HCT116 (cell line): ENCODE data around the gene SAP30L. TPM values are rescaled to one million over a fixed set of nuclear protein-coding genes. Genes with fewer than 3 reads are reported as not detected.

ENCODE experiments used
- ATAC-seq: fragments of 200-7000 bp; cut with Tn5 transposase; 2 replicates; pipeline ENCODE4 v1.9.1; 2020; ENCODE audit warnings: mild to moderate bottlenecking, moderate library complexity
- BruUV-seq: library from RNA; stranded (reverse); fragments of 400-500 nt; replicated peaks from 2 replicates; lab custom pipeline; 2021; lab: Mats Ljungman, UMichigan
- CTCF ChIA-PET: fragments of 300-600 bp; sonication (Branson Sonifier 250); formaldehyde crosslinking; loops from one replicate; lab custom pipeline; 2021; ENCODE audit warnings: antibody characterized with exemption; lab: Charles Lee
- POLR2A ChIA-PET: fragments of 300-600, 350-600 bp; sonication (Branson Sonifier 250); formaldehyde crosslinking; loops from one replicate; lab custom pipeline; 2021; ENCODE audit warnings: antibody characterized with exemption; lab: Charles Lee
- RAD21 ChIA-PET, 2 experiments: fragments of 300-600 bp; sonication (Branson Sonifier 250); formaldehyde crosslinking; loops; one replicate each; lab custom pipeline; 2023; ENCODE audit warnings: low total read pairs in 2 of 2; ENCODE audit not compliant: uncharacterized antibody in 2 of 2, unreplicated experiment in 2 of 2, low non-redundant PET in 1 of 2; lab: Charles Lee
- DNase-seq: peaks from one replicate; pipeline ENCODE4 v3.0.0-alpha.2; 2010; ENCODE audit warnings: low read depth, low spot score
- H2AFZ ChIP-seq: fragments of 200-600 bp; shearing (Covaris generic), sonication (generic); 2 replicates; pipeline ENCODE4 v1.6.1; 2017; ENCODE audit warnings: low read depth, mixed run types, mixed read lengths, antibody characterized with exemption, low read length; ENCODE audit not compliant: poor library complexity, severe bottlenecking
- H3K27ac ChIP-seq: 2 replicates; pipeline ENCODE4 v1.5.1; 2012; ENCODE audit warnings: low read depth, low read length
- H3K27me3 ChIP-seq: fragments of 200-600 bp; sonication (generic); 2 replicates; pipeline ENCODE4 v1.6.1; 2016; ENCODE audit warnings: mixed run types, low read length, mixed read lengths; ENCODE audit not compliant: insufficient read depth
- H3K36me3 ChIP-seq, 2 experiments: fragments of 200-500 bp in 1 of 2; fragments of 200-600 bp in 1 of 2; sonication (Bioruptor generic) in 1 of 2; sonication (generic) in 1 of 2; 2 replicates each; pipeline versions ENCODE4 v1.5.1 to v1.6.1; 2014 to 2016; ENCODE audit warnings: low read length in 2 of 2, inconsistent platforms in 1 of 2, mixed read lengths in 1 of 2, mixed run types in 1 of 2; ENCODE audit not compliant: insufficient read depth in 2 of 2, control insufficient read depth in 1 of 2
- H3K4me1 ChIP-seq, 2 experiments: fragments of 200-600 bp in 1 of 2; sonication (generic) in 1 of 2; 2 replicates each; pipeline versions ENCODE4 v1.5.1 to v1.6.1; 2012 to 2017; ENCODE audit warnings: low read length in 2 of 2, inconsistent platforms in 1 of 2, mild to moderate bottlenecking in 1 of 2, mixed read lengths in 1 of 2, mixed run types in 1 of 2, moderate library complexity in 1 of 2; ENCODE audit not compliant: insufficient read depth in 2 of 2, control insufficient read depth in 1 of 2
- H3K4me2 ChIP-seq: fragments of 200-600 bp; sonication (generic); 2 replicates; pipeline ENCODE4 v1.6.1; 2017; ENCODE audit warnings: mixed run types, low read length, mixed read lengths
- H3K4me3 ChIP-seq, 2 experiments: fragments of 200-600 bp in 1 of 2; sonication (generic) in 1 of 2; replicated peaks in 1 of 2; 2 replicates each; pipeline ENCODE4 v1.5.1; 2011 to 2016; ENCODE audit warnings: low read length in 2 of 2, control low read depth in 1 of 2, low read depth in 1 of 2, mild to moderate bottlenecking in 1 of 2, mixed read lengths in 1 of 2, mixed run types in 1 of 2
- H3K79me2 ChIP-seq: fragments of 200-600 bp; sonication (generic); 2 replicates; pipeline ENCODE4 v1.6.1; 2017; ENCODE audit warnings: mild to moderate bottlenecking, mixed run types, low read length, moderate library complexity, mixed read lengths; ENCODE audit not compliant: insufficient read depth
- H3K9ac ChIP-seq: fragments of 200-600 bp; sonication (generic); 2 replicates; pipeline ENCODE4 v1.6.1; 2016; ENCODE audit warnings: low read length, mixed read lengths
- H3K9me2 ChIP-seq: fragments of 200-600 bp; sonication (generic), shearing (Covaris generic); 2 replicates; pipeline ENCODE4 v1.6.1; 2017; ENCODE audit warnings: mixed run types, mild to moderate bottlenecking, moderate library complexity; ENCODE audit not compliant: insufficient read depth
- H3K9me3 ChIP-seq, 2 experiments: fragments of 200-500 bp in 1 of 2; fragments of 200-600 bp in 1 of 2; sonication (Bioruptor generic) in 1 of 2; sonication (generic) in 1 of 2; 2 replicates each; pipeline ENCODE4 v1.6.1; 2014 to 2017; ENCODE audit warnings: low read length in 2 of 2, mixed read lengths in 2 of 2, inconsistent platforms in 1 of 2, low read depth in 1 of 2, mild to moderate bottlenecking in 1 of 2, mixed run types in 1 of 2, moderate library complexity in 1 of 2; ENCODE audit not compliant: control insufficient read depth in 1 of 2, insufficient read depth in 1 of 2
- H4K20me1 ChIP-seq: fragments of 200-600 bp; sonication (generic), shearing (Covaris generic); 2 replicates; pipeline ENCODE4 v1.6.1; 2017; ENCODE audit warnings: mixed run types, mild to moderate bottlenecking, moderate library complexity; ENCODE audit not compliant: insufficient read depth
- CBX3 ChIP-seq: IDR thresholded peaks from 2 replicates; pipeline ENCODE4 v1.6.1; 2012; ENCODE audit warnings: low read depth
- CEBPB ChIP-seq: IDR thresholded peaks from 2 replicates; pipeline ENCODE4 v1.6.1; 2012; ENCODE audit warnings: low read depth
- ELF1 ChIP-seq: IDR thresholded peaks from 2 replicates; pipeline ENCODE4 v1.6.1; 2012; ENCODE audit warnings: low read depth, borderline replicate concordance
- EZH2 ChIP-seq: fragments of 200-600 bp; sonication (generic); IDR thresholded peaks from 2 replicates; pipeline ENCODE4 v1.6.1; 2017; ENCODE audit warnings: antibody characterized with exemption, mixed run types
- EZH2phosphoT487 ChIP-seq: fragments of 200-600 bp; IDR thresholded peaks from 2 replicates; pipeline ENCODE4 v1.6.1; 2018; ENCODE audit warnings: antibody characterized with exemption, borderline replicate concordance
- JUND ChIP-seq: IDR thresholded peaks from 2 replicates; pipeline ENCODE4 v1.6.1; 2012
- POLR2AphosphoS5 ChIP-seq: IDR thresholded peaks from 2 replicates; pipeline ENCODE4 v1.6.1; 2011; ENCODE audit warnings: mild to moderate bottlenecking, low read depth, low read length, moderate library complexity
- SIN3A ChIP-seq: IDR thresholded peaks from 2 replicates; pipeline ENCODE4 v1.6.1; 2012; ENCODE audit warnings: low read depth
- SP1 ChIP-seq: IDR thresholded peaks from 2 replicates; pipeline ENCODE4 v1.6.1; 2012; ENCODE audit warnings: low read depth
- SRF ChIP-seq: IDR thresholded peaks from 2 replicates; pipeline ENCODE4 v1.6.1; 2012; ENCODE audit warnings: low read depth
- ZFX ChIP-seq: fragments of 450-650 bp; IDR thresholded peaks from 2 replicates; pipeline ENCODE4 v1.6.1; 2017
- intact Hi-C: fragments of 100-400 bp; cut with micrococcal nuclease; formaldehyde crosslinking; loops from 2 replicates; pipeline ENCODE4 v1.10.0; 2022
- total RNA-seq: library from RNA; stranded (reverse); gene quantifications from one replicate; pipeline ENCODE4 v1.2.1, GENCODE V29; 2021; ENCODE audit not compliant: unreplicated experiment
- TF ChIP-seq, protein P1 (sequence below): IDR thresholded peaks from 2 replicates; pipeline ENCODE4 v1.6.1; 2012
- TF ChIP-seq, protein P2 (sequence below): IDR thresholded peaks from 2 replicates; pipeline ENCODE4 v1.6.1; 2012; ENCODE audit warnings: low read depth
- TF ChIP-seq, protein P3 (sequence below): IDR thresholded peaks from 2 replicates; pipeline ENCODE4 v1.6.1; 2011; ENCODE audit warnings: mild to moderate bottlenecking, low read length, moderate library complexity; ENCODE audit not compliant: insufficient replicate concordance; ENCODE audit errors: extremely low read depth

Gene SAP30L
- total RNA-seq, 1 experiment from 2014 or later = 25.5 TPM

DNA sequence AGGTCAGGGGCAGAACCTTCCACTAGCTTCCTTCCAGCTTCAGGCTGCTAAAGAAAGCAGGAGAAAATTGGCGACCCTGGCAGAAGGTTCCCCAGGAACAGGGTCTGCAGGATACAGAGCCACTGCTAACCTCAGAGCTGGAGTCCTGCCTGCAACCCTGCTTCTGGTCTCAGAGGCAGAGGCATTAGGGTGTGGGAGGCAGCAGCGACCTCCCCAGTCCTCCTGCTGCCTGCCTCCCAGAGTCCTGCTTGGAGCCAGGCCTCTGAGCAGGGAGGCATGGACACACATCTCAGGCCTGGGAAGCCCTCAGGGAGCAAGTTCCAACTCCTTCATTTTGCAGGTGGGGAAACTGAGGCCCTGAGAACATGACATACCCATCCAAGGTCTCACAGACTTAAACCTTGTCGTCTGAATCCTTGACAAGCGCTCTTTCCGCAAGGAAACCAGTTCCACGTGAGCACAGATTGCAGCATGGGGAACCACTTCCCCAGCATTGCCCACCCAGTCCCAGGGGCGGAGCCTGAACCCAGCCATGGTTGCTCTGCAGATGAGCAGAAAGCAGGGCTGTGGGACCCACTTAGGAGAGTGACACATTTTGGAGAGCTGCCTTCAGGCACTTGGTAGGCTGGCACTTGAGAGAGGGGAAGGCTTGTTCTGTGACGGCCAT is 60.4 kb downstream of the SAP30L start:
- RAD21 ChIA-PET = no interaction called here

More for the DNA sequence above, 60.4 kb downstream of the SAP30L start:
- Histone ChIP-seq H3K4me2 (no peak overlapping the region), H3K9me3 (no peaks in the 10 kb centered on the region), H2AFZ (no peak overlapping the region), H4K20me1 (no peaks in the 10 kb centered on the region), H3K4me3 (no peak overlapping the region), H3K9me2 (no peaks in the 10 kb centered on the region), H3K79me2 (no peaks in the 10 kb centered on the region), H3K4me1 (no peaks in the 10 kb centered on the region), H3K27me3 (no peaks in the 10 kb centered on the region), H3K9ac (no peak overlapping the region), H3K36me3 (no peaks in the 10 kb centered on the region), H3K27ac (no peak overlapping the region)
- intact Hi-C loops = no loop called here
- no peak for ATAC-seq
- TF ChIP-seq, protein P1, sequence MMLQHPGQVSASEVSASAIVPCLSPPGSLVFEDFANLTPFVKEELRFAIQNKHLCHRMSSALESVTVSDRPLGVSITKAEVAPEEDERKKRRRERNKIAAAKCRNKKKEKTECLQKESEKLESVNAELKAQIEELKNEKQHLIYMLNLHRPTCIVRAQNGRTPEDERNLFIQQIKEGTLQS = no peak
- TF ChIP-seq ZFX (no peak), SRF (no peak), POLR2AphosphoS5 (no peak), ELF1 (no peak), EZH2phosphoT487 (no peak), CBX3 (no peak), SP1 (no peak), CEBPB (no peak), JUND (no peak), SIN3A (no peak), EZH2 (no peak)
- TF ChIP-seq, protein P2, sequence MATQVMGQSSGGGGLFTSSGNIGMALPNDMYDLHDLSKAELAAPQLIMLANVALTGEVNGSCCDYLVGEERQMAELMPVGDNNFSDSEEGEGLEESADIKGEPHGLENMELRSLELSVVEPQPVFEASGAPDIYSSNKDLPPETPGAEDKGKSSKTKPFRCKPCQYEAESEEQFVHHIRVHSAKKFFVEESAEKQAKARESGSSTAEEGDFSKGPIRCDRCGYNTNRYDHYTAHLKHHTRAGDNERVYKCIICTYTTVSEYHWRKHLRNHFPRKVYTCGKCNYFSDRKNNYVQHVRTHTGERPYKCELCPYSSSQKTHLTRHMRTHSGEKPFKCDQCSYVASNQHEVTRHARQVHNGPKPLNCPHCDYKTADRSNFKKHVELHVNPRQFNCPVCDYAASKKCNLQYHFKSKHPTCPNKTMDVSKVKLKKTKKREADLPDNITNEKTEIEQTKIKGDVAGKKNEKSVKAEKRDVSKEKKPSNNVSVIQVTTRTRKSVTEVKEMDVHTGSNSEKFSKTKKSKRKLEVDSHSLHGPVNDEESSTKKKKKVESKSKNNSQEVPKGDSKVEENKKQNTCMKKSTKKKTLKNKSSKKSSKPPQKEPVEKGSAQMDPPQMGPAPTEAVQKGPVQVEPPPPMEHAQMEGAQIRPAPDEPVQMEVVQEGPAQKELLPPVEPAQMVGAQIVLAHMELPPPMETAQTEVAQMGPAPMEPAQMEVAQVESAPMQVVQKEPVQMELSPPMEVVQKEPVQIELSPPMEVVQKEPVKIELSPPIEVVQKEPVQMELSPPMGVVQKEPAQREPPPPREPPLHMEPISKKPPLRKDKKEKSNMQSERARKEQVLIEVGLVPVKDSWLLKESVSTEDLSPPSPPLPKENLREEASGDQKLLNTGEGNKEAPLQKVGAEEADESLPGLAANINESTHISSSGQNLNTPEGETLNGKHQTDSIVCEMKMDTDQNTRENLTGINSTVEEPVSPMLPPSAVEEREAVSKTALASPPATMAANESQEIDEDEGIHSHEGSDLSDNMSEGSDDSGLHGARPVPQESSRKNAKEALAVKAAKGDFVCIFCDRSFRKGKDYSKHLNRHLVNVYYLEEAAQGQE = no peak
- TF ChIP-seq, protein P3, sequence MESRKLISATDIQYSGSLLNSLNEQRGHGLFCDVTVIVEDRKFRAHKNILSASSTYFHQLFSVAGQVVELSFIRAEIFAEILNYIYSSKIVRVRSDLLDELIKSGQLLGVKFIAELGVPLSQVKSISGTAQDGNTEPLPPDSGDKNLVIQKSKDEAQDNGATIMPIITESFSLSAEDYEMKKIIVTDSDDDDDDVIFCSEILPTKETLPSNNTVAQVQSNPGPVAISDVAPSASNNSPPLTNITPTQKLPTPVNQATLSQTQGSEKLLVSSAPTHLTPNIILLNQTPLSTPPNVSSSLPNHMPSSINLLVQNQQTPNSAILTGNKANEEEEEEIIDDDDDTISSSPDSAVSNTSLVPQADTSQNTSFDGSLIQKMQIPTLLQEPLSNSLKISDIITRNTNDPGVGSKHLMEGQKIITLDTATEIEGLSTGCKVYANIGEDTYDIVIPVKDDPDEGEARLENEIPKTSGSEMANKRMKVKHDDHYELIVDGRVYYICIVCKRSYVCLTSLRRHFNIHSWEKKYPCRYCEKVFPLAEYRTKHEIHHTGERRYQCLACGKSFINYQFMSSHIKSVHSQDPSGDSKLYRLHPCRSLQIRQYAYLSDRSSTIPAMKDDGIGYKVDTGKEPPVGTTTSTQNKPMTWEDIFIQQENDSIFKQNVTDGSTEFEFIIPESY = no peak
- ChIA-PET CTCF (no interaction called here), POLR2A (no interaction called here)
- no peak for DNase-seq
- BruUV-seq = no TSS peak
